BLaER1 treated with 17β-estradiol and CSF1 and Interleukin-3, amounts not matched to agents 10 nM and 100 nM (cell line): ENCODE data around the gene FBXL13.
A peak's percentile ranks its signal among the peaks of the same experiment; 100 is the strongest.

Experiments used
- H3K27ac ChIP-seq, 11 experiments: shearing (Covaris generic); formaldehyde crosslinking; 2 replicates each; pipeline ENCODE4 v1.8.1; 2022
- H3K27me3 ChIP-seq, 11 experiments: shearing (Covaris generic); formaldehyde crosslinking; 2 replicates each; pipeline ENCODE4 v1.8.1; 2022
- H3K36me3 ChIP-seq, 11 experiments: shearing (Covaris generic); formaldehyde crosslinking; 2 replicates each; pipeline ENCODE4 v1.8.1; 2022
- H3K4me1 ChIP-seq, 10 experiments: shearing (Covaris generic); formaldehyde crosslinking; 2 replicates each; pipeline ENCODE4 v1.8.1; 2022
- H3K4me2 ChIP-seq, 11 experiments: shearing (Covaris generic); formaldehyde crosslinking; 2 replicates each; pipeline ENCODE4 v1.8.1; 2022
- H3K4me3 ChIP-seq, 10 experiments: shearing (Covaris generic); formaldehyde crosslinking; 2 replicates each; pipeline ENCODE4 v1.8.1; 2022
- H3K9ac ChIP-seq, 11 experiments: shearing (Covaris generic); formaldehyde crosslinking; 2 replicates each; pipeline ENCODE4 v1.8.1; 2022
- H3K9me3 ChIP-seq, 11 experiments: shearing (Covaris generic); formaldehyde crosslinking; replicated peaks in 1 of 11; 2 replicates each; pipeline ENCODE4 v1.8.1; 2022
- H4K20me1 ChIP-seq, 11 experiments: shearing (Covaris generic); formaldehyde crosslinking; 2 replicates each; pipeline ENCODE4 v1.8.1; 2022
- Cebpa-rat ChIP-seq, 11 experiments: shearing (Covaris generic); IDR thresholded peaks; 2 replicates each; pipeline ENCODE4 v1.8.1; 2022

FBXL13 gene

DNA sequence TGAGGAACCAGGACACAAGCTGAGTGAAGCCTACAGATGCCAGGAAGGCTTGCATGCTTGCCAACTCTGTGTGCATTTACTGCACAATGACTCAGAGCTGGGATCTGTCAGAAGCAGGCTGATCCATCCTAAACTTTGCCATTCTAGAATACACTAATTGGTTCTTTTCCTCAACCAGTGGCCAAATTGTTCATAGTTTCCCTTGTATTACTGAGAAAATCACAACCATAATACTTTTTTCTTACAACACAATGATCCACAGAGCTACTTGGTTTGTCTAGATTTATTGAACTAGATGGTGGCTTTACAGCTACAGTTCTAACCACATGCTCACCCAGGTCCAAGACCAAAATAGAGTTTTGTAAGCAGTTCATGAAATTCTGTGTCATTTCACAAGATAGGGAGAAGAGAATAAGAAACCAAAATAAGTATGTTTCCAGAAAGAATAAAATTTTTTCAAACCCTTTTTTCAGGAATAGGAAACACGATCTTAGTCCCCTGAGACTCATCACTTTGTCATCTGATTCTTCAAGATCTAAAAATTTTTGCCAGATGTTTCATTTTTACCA is 182.8 kb downstream of the FBXL13 start:
- H3K4me1 ChIP-seq: peaks cover 37 to 85% (median 68%) of the 10 kb centered on the region in 10 experiments
- H3K9me3 ChIP-seq: peaks cover 0 to 11% (median 6%) of the 10 kb centered on the region in 11 experiments; a peak in 6 of 22 replicates
- H3K27ac ChIP-seq: peak overlapping the region in 9 of 11 experiments; percentile 32 to 92 (median 84); a peak in 18 of 22 replicates
- H3K4me2 ChIP-seq: peak overlapping the region; percentile 61 to 92 (median 72)
- no peaks in the 10 kb centered on the region for H4K20me1 ChIP-seq
- no peak for TF ChIP-seq Cebpa-rat (IDR thresholded peaks at IDR 0.05)
- no peaks in the 10 kb centered on the region for H3K36me3 ChIP-seq
- no peaks in the 10 kb centered on the region for H3K27me3 ChIP-seq
- H3K4me3 ChIP-seq: no peak overlapping the region
- peak overlapping the region in 1 of 11 experiments; percentile 71; a peak in 3 of 22 replicates for H3K9ac ChIP-seq

DNA sequence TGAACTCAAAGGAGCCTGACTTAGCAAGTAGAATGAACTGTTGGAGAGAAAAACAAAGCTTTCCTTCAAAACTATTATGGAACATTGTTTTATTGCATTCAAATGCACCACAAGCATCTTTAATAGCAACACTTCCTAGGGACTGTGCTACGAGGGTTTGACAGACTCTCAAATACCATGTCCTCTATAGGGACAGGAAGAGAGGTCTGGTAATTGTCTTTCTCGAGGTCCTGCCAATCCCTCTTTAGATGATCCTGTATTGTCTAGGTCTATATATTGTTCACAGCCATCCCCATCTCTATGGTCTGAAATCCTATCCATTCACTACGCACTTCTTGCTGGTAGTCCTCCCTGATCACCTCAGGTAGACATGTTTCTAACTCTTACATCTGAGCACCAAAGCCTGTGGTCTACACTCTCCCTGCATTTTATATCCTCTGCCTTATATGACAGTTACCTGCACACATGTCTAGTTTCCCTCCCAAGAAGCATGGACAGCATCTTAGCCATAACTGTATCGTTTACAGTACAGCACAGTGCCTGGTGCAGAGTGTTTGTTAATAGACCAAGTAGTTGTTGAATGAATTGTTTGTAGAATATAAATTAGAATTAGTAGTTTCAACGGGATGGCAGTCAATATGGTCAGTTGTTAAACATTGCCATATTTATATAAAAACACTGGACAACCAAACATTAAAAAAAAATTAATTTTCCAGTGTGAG is 183.5 kb downstream of the FBXL13 start:
- H3K9me3 ChIP-seq: peaks cover 0 to 12% (median 6%) of the 10 kb centered on the region in 11 experiments; a peak in 8 of 22 replicates
- peak overlapping the region in 9 of 11 experiments; percentile 32 to 92 (median 84); a peak in 18 of 22 replicates for H3K27ac ChIP-seq
- H4K20me1 ChIP-seq: no peaks in the 10 kb centered on the region
- no peaks in the 10 kb centered on the region for H3K27me3 ChIP-seq
- H3K4me2 ChIP-seq: peak overlapping the region; percentile 61 to 92 (median 72)
- peaks cover 37 to 88% (median 69%) of the 10 kb centered on the region in 10 experiments for H3K4me1 ChIP-seq
- H3K36me3 ChIP-seq: no peaks in the 10 kb centered on the region
- H3K9ac ChIP-seq: peak overlapping the region in 5 of 11 experiments; percentile 30 to 71 (median 58); a peak in 11 of 22 replicates
- no peak for TF ChIP-seq Cebpa-rat (IDR thresholded peaks at IDR 0.05)
- no peak overlapping the region for H3K4me3 ChIP-seq

DNA sequence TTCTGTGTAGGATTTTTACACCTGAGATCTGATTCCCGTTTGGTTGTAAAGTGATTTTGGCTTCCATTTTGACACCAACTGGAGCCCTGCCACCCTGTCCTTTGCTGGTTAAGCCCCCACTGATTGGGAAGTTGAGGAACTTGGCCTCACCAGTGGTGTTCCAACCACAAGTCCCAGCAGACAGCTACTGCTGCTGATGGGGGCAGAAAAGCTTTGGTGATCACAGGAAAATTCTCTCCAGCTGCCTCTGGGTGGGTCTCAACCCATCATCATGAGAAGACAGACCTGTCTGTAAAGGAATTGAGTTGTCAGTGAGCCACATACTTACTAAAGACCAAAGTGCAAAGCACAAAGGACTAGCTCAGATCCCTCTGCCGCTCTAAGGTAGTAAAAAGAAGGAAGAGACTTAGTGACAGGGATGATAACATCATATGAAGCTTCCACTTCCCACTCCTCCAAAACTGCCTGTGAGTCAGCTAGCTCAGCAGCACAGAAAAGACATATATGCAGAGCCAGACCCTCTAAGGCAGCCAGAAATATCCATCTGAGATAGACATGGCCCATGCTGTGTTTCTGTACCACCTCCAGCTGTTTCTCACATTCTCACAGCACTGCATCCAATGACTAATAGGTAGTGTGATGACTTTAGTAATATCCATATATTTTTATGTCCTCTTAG is 184.2 kb downstream of the FBXL13 start:
- Histone ChIP-seq H3K4me3 (peak overlapping the region in 2 of 10 experiments; percentile 7 to 23; a peak in 2 of 20 replicates), H3K36me3 (no peaks in the 10 kb centered on the region), H3K4me2 (peak overlapping the region; percentile 61 to 92 (median 72)), H3K9me3 (peaks cover 0 to 17% (median 10%) of the 10 kb centered on the region in 11 experiments; a peak in 10 of 22 replicates), H3K27ac (peak overlapping the region in 9 of 11 experiments; percentile 32 to 92 (median 84); a peak in 18 of 22 replicates), H3K27me3 (no peaks in the 10 kb centered on the region), H3K4me1 (peaks cover 37 to 84% (median 68%) of the 10 kb centered on the region in 10 experiments), H4K20me1 (no peaks in the 10 kb centered on the region), H3K9ac (peak overlapping the region in 7 of 11 experiments; percentile 30 to 61 (median 55); a peak in 13 of 22 replicates)
- no peak for TF ChIP-seq Cebpa-rat (IDR thresholded peaks at IDR 0.05)

DNA sequence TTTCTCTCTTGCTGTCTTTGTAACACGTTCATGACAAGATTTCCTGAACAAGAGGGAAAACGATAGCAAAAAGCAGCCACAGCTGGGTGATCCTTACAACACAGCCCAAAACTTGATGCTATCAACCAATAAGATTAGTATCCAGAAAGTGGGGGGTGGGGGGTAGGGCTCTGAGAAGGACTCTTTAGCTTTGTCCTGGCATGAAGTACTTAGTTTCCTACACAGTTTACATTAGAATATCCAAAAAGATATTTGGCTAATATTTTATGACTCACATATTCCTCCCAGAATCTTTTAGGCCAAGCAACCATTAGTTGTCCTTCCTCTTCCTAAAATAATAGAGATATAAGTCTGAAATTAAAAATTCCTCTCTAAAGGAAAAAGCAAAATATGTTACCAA is 184.7 kb downstream of the FBXL13 start:
- Histone ChIP-seq H3K4me3 (no peak overlapping the region), H3K27me3 (no peaks in the 10 kb centered on the region), H4K20me1 (no peaks in the 10 kb centered on the region), H3K36me3 (no peaks in the 10 kb centered on the region), H3K4me1 (peaks cover 37 to 78% (median 63%) of the 10 kb centered on the region in 10 experiments), H3K27ac (peak overlapping the region in 9 of 11 experiments; percentile 32 to 92 (median 84); a peak in 17 of 22 replicates), H3K4me2 (peak overlapping the region; percentile 61 to 92 (median 72)), H3K9ac (peak overlapping the region in 3 of 11 experiments; percentile 37 to 61 (median 58); a peak in 5 of 22 replicates), H3K9me3 (peaks cover 0 to 17% (median 10%) of the 10 kb centered on the region in 11 experiments; a peak in 10 of 22 replicates)
- no peak for TF ChIP-seq Cebpa-rat (IDR thresholded peaks at IDR 0.05)

DNA sequence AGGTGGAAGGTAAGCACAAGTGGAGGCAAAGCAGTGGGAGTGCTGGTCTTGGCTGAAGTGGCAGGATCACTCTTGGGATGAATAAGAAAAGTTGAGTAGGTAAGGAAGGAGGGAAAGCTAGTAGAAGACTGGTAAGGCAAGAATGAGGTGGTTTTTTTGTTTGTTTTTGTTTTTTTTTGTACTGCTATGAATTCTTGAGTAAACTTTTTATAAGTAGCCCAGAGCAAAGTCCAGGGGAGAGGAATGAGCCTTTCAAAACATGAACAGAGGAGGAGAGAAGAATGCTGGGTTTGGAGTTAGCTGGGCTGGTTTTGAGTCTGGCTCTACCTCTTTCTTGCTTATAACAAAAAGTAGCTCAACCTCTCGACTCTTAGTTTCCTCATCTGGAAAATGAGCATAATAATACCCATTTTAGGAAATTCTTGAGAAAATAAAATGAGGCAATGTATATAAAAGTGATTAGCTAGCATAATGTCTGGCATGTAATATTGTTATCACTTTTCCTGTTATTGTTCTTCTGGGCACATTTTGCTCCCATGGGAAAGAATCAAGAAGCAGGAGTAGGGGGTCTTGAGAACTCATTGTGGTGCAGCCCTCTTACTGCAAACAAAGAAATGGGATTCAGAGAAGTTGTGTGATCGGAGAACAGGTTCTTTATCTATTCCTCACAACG is 185.9 kb downstream of the FBXL13 start:
- no peak overlapping the region for H3K27ac ChIP-seq
- no peaks in the 10 kb centered on the region for H3K36me3 ChIP-seq
- peaks cover 37 to 66% (median 54%) of the 10 kb centered on the region in 10 experiments for H3K4me1 ChIP-seq
- TF ChIP-seq Cebpa-rat (IDR thresholded peaks at IDR 0.05): no peak
- H3K4me3 ChIP-seq: no peak overlapping the region
- peaks cover 0 to 17% (median 10%) of the 10 kb centered on the region in 11 experiments; a peak in 10 of 22 replicates for H3K9me3 ChIP-seq
- H3K9ac ChIP-seq: no peak overlapping the region
- H3K4me2 ChIP-seq: peak overlapping the region in 3 of 11 experiments; percentile 4 to 49 (median 29); a peak in 3 of 22 replicates
- no peaks in the 10 kb centered on the region for H4K20me1 ChIP-seq
- no peaks in the 10 kb centered on the region for H3K27me3 ChIP-seq

DNA sequence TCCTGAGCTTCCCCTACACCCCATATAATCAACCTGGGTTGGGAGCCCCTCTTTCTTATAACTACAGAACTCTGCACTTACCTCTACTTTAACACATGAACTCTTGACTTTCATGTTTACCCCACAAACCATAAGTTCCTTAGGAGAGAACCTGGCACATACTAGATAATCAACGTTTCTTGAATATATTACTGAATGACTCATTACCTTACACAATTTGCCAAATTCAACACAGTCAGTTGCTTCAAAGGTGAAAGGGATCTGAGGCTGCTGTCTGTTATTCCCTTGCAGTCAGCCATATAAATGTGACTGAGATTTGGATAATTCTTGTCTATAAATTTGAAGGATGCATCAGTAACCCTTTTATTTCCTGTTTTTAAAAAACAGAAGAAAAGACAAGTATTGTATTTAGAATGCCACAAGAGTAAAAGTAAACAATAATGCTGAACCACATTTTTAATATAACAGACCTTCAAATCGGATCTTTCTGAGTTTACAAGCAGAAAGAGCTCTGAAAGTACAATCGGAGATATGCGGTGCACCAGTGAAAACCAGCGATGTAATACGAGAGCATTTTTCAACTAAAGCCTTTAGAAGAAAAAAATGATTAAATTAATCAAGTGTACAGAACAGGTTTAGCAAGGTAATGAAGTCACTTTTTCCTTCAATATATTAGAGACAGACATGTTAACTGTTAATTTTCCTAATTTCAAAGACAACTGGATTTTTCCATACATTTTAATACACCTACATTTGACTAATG is 191.3 kb downstream of the FBXL13 start:
- Histone ChIP-seq H3K9me3 (peaks cover 0 to 12% (median 5%) of the 10 kb centered on the region in 11 experiments; a peak in 10 of 22 replicates), H3K9ac (no peak overlapping the region), H3K27ac (no peak overlapping the region), H3K4me3 (no peak overlapping the region), H3K36me3 (no peaks in the 10 kb centered on the region), H3K27me3 (no peaks in the 10 kb centered on the region), H3K4me2 (0 out of 22 replicates have a peak overlapping the region, but pooled peaks of 2 of the 11 experiments have one; percentile 1 to 13), H4K20me1 (no peaks in the 10 kb centered on the region), H3K4me1 (peaks cover 0 to 32% (median 11%) of the 10 kb centered on the region in 10 experiments; a peak in 15 of 20 replicates)
- no peak for TF ChIP-seq Cebpa-rat (IDR thresholded peaks at IDR 0.05)

DNA sequence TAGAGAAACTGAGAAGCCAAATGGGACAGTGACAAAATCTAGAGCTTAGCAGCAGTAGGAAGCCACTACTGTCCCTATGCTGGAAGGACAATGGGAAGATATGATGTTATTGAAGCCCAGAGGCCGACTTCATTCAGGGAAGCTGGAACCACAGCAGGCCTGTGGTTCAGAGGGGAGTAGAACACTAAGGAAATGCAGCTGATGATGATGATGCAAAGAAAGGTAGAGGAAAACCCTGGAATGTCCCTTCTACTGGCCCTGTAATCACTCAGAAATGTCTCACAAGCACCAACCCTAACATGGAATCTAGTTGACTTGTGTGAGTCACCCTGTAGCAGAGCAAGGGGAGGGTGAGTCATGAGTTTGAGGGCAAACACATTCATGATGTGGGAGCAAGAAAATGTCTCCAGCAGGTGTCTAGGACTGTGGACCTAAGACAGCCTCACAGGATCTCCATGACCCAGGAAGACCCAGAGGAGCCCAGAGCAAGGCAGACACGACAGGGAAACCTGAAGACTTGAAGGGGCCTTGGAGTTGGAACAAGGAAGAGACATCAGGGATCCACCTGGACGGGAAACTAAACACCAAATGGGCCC is 198.8 kb downstream of the FBXL13 start:
- H3K27me3 ChIP-seq: no peaks in the 10 kb centered on the region
- H3K4me2 ChIP-seq: peak overlapping the region in 6 of 11 experiments; percentile 24 to 59 (median 45); a peak in 12 of 22 replicates
- H3K36me3 ChIP-seq: no peaks in the 10 kb centered on the region
- H3K27ac ChIP-seq: peak overlapping the region in 4 of 11 experiments; percentile 2 to 36 (median 17); a peak in 3 of 22 replicates
- no peak overlapping the region for H3K9ac ChIP-seq
- H3K4me1 ChIP-seq: peaks cover 5 to 32% (median 25%) of the 10 kb centered on the region in 10 experiments; a peak in 17 of 20 replicates
- no peak overlapping the region for H3K4me3 ChIP-seq
- TF ChIP-seq Cebpa-rat (IDR thresholded peaks at IDR 0.05): no peak
- H3K9me3 ChIP-seq: no peaks in the 10 kb centered on the region
- H4K20me1 ChIP-seq: no peaks in the 10 kb centered on the region
